Brain microvascular endothelial cell (primary cell): ENCODE measurements around the gene CMTR2.

Source experiments
- DNase-seq: peaks from one replicate; pipeline ENCODE4 v3.0.0-alpha.2; 2020
- H3K27ac ChIP-seq: fragments of 250-450 bp; sonication (Bioruptor Pico); 2 replicates; pipeline ENCODE4 v1.5.1; 2020; ENCODE audit warnings: mild to moderate bottlenecking, moderate library complexity
- H3K27me3 ChIP-seq: fragments of 250-450 bp; sonication (Bioruptor Pico); replicated peaks from 2 replicates; pipeline ENCODE4 v1.5.1; 2020; ENCODE audit warnings: mild to moderate bottlenecking
- H3K36me3 ChIP-seq: fragments of 250-450 bp; sonication (Bioruptor Pico); replicated peaks from 2 replicates; pipeline ENCODE4 v1.5.1; 2020; ENCODE audit warnings: mild to moderate bottlenecking
- H3K4me3 ChIP-seq: 2 replicates; pipeline ENCODE4 v1.5.1; 2011; ENCODE audit warnings: low read depth, mild to moderate bottlenecking, control low read depth, low read length, moderate library complexity
- CTCF ChIP-seq: IDR thresholded peaks from 2 replicates; pipeline ENCODE4 v1.5.1; 2011; ENCODE audit warnings: low read depth, mild to moderate bottlenecking, moderate library complexity, low read length, control low read depth, inconsistent platforms; ENCODE audit errors: missing control alignments
- in situ Hi-C: cut with HindIII; loops from 2 replicates; pipeline ENCODE4 v1.10.0; 2017; ENCODE audit warnings: low sequenced_read_pairs, low pct_ligation_motif_present

The CMTR2 gene

GRCh38 chr16:71273384-71273783 lies 15.8 kb downstream of the CMTR2 start:
- H3K27me3 ChIP-seq: no peaks in the 10 kb centered on the region
- no peak for TF ChIP-seq CTCF
- no peak for DNase-seq
- in situ Hi-C loops: no loop called here
- H3K27ac ChIP-seq: no peak overlapping the region
- H3K36me3 ChIP-seq: no peaks in the 10 kb centered on the region
- no peak overlapping the region for H3K4me3 ChIP-seq

- in situ Hi-C loops: no loop called here
- no peak for TF ChIP-seq CTCF
- H3K4me3 ChIP-seq: no peak overlapping the region
- no peaks in the 10 kb centered on the region for H3K36me3 ChIP-seq
- H3K27me3 ChIP-seq: no peaks in the 10 kb centered on the region
- H3K27ac ChIP-seq: no peak overlapping the region
- no peak for DNase-seq
These were observed 24.9 kb downstream of the CMTR2 start for GRCh38 chr16:71264299-71264698.

GRCh38 chr16:71263582-71263981 lies 25.6 kb downstream of the CMTR2 start:
- in situ Hi-C loops: no loop called here
- Histone ChIP-seq H3K4me3 (no peak overlapping the region), H3K27ac (no peak overlapping the region), H3K27me3 (no peaks in the 10 kb centered on the region), H3K36me3 (no peaks in the 10 kb centered on the region)
- DNase-seq: no peak
- no peak for TF ChIP-seq CTCF

- TF ChIP-seq CTCF: no peak
- H3K4me3 ChIP-seq: no peak overlapping the region
- in situ Hi-C loops: no loop called here
- no peaks in the 10 kb centered on the region for H3K36me3 ChIP-seq
- no peaks in the 10 kb centered on the region for H3K27me3 ChIP-seq
- H3K27ac ChIP-seq: no peak overlapping the region
- DNase-seq: no peak
These were observed 26.8 kb downstream of the CMTR2 start for GRCh38 chr16:71262391-71262790.

GRCh38 chr16:71260995-71261394 lies 28.2 kb downstream of the CMTR2 start:
- in situ Hi-C loops: no loop called here
- TF ChIP-seq CTCF: no peak
- DNase-seq: no peak
- H3K27me3 ChIP-seq: no peaks in the 10 kb centered on the region
- H3K4me3 ChIP-seq: no peak overlapping the region
- no peaks in the 10 kb centered on the region for H3K36me3 ChIP-seq
- no peak overlapping the region for H3K27ac ChIP-seq

- no peaks in the 10 kb centered on the region for H3K36me3 ChIP-seq
- no peak for DNase-seq
- H3K4me3 ChIP-seq: no peak overlapping the region
- no peak for TF ChIP-seq CTCF
- no peaks in the 10 kb centered on the region for H3K27me3 ChIP-seq
- no peak overlapping the region for H3K27ac ChIP-seq
- in situ Hi-C loops: no loop called here
These were observed 30.1 kb downstream of the CMTR2 start for GRCh38 chr16:71259086-71259485.
